HG03039 (cell line): ENCODE data around the gene SORL1-AS1.
"Not testable (repeated sequence)": the region's sequence is repeated elsewhere in the genome, so short reads cannot be mapped to it uniquely, and the experiment has no call there.

Experiments
- ATAC-seq: cut with Tn5 transposase; IDR thresholded peaks from one replicate; pipeline ENCODE4 v1.9.1; 2021; ENCODE audit warnings: mild to moderate bottlenecking, moderate library complexity; ENCODE audit not compliant: unreplicated experiment

The SORL1-AS1 gene

DNA sequence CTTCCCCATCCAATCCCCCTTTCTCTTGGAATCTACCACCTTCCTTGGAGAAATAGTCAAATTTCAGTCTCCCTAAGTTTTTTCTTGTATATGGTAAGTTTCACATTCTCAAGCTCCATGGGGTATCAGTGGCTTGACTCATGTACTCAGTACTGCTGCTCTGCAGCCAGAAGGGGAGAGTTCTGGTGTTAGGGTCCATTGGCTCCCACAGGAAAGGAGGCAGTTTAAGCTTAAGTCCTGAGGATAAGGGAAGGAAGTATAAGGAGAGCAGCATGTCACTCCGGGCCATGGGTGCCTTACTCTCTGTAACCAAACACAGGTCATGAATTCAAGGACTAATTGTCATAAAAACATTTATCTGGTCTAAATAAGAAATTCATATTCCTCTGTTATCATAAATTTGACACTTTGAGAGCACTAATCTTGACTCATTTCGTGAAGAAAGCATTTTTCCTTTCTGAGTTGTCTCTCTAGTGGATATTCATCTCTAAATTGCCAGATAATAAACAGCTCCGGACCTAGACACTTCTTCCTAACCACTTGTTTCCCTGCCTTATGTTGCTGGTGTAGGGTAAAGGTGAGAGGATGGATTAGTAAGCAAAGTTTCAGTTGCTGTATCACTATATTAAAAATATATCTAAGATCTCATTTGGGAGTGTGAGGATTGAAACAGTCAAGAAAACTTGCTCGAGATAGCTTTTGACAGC lies 20.8 kb downstream of the SORL1-AS1 start:
- no peak for ATAC-seq

DNA sequence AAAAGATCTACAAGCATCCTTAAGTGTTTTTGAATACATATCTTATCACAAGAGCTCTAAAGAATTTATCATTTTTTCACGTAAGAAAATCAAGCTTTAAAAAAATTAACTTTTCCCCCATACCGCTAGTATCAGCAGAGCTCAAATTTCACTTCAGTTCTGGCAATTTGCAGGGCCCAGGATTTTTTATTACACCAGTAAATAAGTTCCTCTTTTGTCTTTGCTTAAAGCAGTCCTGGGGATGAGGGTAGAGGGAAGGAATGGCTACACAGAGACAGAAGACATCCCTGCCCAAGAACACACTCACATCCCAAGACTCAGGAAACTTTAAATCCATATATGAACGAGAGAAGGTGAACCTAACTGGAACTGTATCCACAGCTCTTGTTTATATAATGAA lies 23.2 kb downstream of the SORL1-AS1 start:
- no peak for ATAC-seq

DNA sequence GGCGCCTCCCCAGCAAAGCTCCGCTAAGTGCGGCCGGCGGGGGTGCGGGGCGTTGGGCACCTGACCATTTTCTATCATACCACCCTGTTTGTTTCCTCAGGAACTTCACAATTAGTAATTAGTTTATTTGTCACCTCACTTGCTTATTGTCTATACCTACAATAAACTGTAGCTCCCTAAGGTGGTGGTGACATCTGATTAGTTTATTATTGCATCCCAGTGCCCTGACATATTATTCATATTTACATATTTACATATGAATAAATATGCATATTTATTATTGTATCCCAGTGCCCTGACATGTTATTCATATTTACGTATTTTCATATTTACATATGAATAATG lies 25.4 kb downstream of the SORL1-AS1 start:
- no peak for ATAC-seq

DNA sequence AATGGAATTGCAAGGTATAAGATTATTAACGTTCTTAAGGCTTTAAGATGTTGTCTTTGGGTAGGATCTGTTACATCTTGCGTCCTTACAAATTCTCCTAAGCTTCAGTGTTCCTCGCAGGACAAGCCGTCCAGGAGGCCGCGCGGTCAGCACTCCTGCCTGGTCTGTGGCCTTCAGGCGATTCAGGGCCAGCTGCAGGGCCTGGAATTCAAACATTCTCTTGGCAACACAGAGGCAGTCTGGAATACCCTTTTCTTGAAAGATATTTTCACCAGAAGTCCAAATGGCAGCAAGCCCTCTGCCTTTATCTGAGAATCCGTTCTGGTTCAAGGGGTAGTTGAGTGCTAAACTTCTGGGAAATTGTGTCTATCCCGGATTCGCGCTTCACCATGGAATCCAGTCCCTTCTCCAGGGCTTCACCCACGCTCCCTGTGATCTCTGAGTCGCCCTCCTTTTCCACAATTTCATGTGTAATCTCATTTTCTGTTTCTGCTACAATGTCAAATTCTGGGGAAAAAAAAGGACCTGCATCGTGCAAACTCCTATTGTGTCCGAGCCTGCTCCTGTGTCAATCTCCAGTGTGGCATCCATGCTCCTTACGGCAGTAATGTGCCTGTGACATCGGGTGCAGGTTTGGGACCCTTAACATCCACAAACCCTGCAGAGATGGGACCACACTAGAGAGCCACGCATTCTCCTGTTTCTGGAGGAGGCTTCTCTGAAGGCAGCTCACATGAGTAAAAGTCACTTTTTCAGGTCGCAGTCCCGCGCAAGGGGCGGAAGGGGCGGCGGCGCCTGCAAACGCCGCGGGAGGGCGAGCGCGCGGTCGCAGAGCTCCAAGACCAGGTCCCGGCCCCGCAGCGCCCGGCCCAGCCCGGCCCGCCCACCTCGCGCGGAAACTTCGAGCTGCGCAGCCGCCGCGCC lies 26.0 kb downstream of the SORL1-AS1 start:
- no peak for ATAC-seq

DNA sequence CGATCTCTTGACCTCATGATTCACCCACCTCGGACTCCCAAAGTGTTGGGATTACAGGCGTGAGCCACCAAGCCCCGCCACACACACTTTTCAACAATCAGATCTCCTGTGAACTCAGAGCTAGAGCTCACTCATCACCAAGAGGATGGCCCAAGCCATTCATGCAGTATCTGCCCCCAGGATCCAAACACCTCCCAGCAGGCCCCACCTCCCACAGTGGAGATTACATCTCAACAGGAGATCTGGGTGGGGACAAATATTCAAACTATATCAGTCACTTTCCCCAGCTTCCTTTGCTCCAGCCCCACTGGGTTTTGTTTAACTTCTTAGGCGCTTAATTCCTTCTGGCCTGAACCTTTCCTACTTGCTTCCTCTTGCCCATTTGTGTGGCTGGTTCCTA lies 26.9 kb downstream of the SORL1-AS1 start:
- ATAC-seq = no peak

DNA sequence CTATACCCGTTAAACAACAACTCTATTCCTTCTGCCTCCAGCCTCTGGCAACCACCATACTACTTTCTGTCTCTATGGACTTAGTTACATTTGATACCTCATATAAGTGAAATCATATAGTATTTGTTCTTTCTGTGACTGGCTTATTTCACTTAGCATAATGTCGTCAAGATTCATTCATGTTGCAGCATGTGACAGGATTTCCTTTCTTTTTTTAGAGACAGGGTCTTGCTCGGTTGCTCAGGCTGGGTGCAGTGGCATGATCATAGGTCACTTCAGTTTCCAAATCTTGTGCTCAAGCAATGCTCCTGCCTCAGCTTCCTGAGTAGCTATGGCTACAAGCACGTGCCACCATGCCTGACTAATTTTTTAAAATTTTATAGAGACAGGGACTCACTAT lies 30.1 kb downstream of the SORL1-AS1 start:
- no peak for ATAC-seq

- ATAC-seq = no peak
Observed at GRCh38 chr11:121421149-121421901, 31.4 kb downstream of the SORL1-AS1 start.

DNA sequence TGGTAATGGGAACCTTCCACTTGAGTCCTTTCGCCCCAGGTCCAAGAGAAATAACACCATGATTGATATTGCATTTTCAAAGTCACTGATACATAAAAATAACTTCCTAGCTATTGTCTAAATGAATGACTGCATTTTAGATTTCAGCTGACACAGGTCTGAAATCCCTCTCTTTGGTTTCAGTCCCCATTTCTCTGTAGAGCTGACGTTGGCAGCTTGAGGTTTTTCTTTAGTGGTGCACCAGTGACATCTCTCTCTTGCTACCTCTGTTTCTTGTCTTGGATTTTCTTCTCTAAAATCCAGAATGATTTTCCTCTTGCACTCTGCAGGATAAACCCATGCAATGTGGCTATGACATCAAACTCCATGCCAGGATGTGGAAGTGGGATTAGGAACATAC lies 32.4 kb downstream of the SORL1-AS1 start:
- ATAC-seq = no peak

DNA sequence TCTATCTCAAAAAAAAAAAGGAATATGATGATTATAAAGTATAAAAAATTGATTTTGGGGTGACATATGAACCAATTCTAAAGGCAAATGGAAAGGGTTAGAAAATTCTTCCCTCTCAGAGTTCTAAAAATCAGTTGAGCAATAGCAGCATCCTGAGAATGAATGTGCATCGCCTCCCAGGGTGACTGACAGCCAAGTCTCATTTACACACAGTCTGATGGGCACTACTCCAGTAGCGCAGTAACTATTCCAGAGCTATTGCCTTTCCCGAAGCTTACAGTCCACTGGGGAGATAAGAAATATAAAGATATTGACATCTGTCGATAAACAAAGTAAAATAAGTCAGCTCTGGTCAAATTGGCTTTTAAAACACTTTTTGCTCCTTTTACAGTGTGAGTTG lies 32.9 kb downstream of the SORL1-AS1 start:
- no peak for ATAC-seq

DNA sequence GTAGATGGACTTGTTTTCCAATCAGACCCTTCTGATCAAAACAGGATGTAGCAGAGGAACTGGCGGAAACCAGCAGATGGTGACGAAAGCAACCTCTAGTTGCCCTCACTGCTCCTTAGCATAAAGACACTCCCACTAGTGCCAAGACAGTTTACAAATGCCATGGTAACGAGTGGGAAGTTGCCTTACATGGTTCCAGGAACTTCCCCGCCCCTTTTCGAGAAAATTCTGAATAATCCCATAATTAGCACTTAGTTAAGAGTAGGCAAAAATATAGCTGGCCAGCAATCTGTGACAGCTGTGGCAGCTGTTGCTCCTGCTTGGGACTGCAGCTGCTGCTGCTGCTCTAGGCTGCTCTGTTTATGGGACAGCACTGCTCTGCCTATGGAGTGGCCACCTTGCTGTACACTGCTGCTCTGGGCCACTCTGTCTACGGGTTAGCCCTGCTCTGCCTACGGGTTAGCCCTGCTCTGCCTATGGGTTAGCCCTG lies 34.1 kb downstream of the SORL1-AS1 start:
- no peak for ATAC-seq

GRCh38 chr11:121417607-121418006 lies 35.2 kb downstream of the SORL1-AS1 start:
- no peak for ATAC-seq

- ATAC-seq = no peak
Observed at GRCh38 chr11:121417055-121417551, 35.7 kb downstream of the SORL1-AS1 start.

GRCh38 chr11:121415856-121416255 lies 36.9 kb downstream of the SORL1-AS1 start:
- ATAC-seq = no peak

DNA sequence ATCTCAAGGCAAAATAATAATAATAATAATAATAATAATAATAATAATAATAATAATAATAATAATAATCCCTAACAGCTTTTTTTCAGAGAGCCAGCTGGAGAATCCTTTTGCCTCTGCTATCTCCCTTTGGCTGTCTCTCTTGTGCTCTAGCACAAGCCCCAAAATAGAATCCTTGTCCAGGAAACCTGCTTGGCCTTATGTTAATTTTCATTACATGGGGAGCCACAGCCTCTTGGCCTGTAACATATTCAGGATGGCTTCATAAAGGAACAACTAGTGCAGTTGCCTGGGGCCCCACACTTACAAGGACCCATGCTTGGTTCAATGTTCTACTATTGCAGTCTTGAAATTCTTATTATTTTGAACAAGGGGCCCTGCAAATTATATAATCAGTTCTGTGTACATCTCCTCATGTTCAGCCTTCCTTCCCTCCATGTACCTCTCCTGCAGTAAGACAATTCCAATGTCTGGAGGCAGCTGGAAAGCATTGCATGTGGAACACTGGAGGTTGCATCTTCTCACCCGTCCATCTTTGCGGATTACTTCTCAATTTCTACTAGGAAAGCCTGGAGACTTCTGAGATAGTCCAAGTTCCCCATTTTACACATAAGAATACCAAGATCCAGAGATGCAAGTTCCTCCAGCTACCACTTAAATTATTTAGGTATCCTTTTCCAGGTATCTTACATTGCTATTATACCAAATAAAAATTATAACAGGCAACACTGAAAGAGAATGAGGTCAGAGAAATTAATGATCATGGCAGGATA lies 38.4 kb downstream of the SORL1-AS1 start:
- ATAC-seq = no peak

DNA sequence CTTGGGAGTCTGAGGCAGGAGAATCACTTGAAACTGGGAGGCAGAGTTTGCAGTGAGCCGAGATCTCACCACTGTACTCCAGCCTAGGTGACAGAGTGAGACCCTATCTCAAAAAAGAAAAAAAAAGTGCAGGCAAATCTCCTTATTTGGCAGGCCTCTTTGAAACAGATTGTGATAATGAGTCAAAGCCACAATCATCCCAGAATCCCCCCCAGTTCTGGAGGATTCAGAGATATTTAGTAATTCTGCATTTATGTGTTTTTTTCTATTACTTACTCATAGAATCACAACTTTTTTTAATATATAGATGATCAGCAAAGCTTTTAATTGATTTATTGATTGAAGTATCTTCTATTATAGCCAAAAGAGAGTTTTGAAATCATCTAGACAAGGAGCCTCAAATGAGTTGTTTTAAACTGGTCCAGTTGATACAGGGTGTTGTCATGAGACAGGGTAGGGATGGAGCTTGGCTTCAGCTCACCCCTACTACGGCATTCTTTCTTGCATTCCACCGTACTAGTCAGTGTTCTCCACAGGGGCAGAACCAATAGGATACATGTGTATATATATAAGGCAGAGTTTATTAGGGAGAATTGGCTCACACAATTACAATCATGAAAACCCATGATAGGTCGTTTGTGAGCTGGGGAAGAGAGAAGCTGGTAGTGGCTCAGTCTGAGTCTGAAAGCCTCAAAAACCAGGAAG lies 39.9 kb downstream of the SORL1-AS1 start:
- ATAC-seq = no peak

GRCh38 chr11:121412000-121412587 lies 40.7 kb downstream of the SORL1-AS1 start:
- ATAC-seq = no peak

- not testable (repeated sequence) for ATAC-seq
Observed at GRCh38 chr11:121411330-121411729, 41.4 kb downstream of the SORL1-AS1 start.

GRCh38 chr11:121410041-121410440 lies 42.7 kb downstream of the SORL1-AS1 start:
- not testable (repeated sequence) for ATAC-seq

DNA sequence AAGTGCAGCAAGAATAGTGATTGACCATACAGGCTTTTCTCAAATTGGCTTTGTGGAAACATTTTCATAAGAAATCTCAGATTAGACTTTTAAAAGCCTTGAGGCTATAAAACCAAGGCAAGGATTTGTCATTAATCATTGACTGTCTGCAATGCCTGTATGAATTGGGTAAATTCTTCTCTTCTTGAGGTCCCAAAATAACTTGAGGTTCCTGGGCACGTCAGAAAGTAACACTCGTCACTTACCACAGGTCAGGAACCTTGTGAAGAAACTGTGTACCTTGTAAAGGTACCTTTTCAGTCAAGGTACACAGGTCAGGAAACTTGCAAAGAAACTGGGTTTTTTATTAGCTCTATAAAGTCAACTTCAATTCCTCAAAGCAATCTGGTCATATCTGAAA lies 43.9 kb downstream of the SORL1-AS1 start:
- ATAC-seq = no peak
